Limb (tissue), 2 donors: ENCODE results near the gene SPARCL1.
"Not testable (repeated sequence)": the region's sequence is repeated elsewhere in the genome, so short reads cannot be mapped to it uniquely, and the experiment has no call there.

Source experiments
- DNase-seq, 2 donors: peaks; one replicate each; pipeline ENCODE4 v3.0.0-alpha.2; 2016; ENCODE audit errors: extremely low spot score in 2 of 2

Gene SPARCL1

DNA sequence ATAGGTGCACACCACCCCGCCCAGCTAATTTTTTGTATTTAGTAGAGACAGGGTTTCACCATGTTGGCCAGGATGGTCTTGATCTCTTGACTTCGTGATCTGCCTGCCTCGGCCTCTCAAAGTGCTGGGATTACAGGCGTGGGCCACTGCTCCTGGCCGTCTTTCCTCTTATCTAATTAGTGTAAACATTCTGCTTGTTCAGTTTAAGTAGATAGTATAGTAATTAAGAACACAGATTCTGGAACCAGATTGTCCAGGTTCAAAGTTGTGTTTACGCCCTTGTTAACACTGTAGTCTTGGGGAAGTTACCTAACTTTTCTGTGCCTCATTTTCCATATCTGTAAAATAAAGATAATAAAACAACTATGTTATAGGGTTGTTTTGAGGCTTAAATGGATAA is 82.8 kb downstream of the SPARCL1 start:
- not testable (repeated sequence) for DNase-seq

DNA sequence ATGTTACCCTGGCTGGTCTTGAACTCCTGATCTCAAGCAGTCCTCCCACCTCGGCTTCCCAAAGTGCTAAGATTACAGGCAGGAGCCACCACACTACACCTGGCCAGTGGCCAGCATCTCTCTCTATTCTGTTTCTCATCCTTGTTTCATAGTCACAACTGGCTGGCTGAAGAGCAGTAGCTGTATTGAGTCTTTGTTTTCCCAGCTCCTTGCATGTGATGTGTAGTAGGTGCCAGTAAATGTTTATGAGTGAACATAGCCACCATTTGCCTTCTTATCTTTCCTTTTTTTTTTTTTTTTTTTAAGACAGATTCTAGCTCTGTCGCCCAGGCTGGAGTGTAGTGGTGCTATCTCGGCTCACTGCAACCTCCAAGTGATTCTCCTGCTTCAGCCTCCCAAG is 83.2 kb downstream of the SPARCL1 start:
- DNase-seq: no peak

DNA sequence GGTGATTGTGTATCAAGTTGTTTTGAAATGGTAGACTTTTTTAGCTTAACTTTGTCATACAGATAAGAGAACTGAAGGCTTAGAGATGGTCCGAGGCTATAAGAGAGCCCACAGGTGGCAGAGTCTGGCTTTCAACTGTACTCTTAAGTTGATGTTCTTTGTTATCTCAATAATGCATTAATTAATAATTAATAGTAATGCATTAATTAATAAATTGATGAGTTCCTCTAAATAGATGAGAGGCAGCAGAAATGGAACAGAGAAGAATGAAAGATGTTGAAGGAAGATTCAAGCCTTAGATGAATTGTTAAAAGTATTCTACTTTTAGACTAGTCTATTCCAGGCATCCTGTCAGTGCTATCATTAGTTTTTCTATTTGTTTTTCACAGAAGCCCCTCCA is 84.4 kb downstream of the SPARCL1 start:
- no peak for DNase-seq

DNA sequence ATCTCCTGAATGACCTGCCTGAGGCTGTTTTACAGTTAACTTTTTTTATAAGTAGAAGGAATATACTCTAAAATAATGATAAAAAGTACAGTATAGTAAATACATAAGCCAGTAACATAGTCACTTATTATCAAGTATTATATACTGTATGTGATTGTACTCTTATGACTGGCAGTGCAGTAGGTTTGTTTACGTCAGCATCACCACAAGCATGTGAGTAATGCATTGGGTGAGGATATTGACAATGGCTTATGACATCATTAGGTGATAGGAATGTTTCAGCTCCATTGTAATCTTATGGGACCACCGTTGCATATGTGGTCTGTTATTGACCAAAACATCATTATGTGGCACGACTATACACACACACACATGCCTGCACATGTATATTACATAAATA is 86.3 kb downstream of the SPARCL1 start:
- DNase-seq: no peak

DNA sequence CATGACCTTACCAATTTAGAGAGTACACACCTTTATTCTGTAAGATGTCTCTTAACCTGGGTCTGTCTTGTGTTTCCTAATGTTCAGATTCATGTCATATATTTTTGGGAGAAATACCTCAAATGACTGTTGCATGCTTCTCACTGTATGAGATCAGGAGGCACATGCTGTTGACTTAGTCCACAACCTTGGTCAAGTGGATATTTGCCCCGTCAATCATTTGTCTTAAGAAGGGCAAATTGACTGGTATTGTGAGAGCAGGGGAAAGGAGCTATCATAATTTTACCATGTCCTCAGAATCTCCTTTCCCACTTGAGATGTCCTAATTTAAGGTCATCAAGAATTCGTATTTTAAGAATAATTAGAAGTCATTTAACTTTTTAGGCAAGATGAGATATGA is 95.8 kb downstream of the SPARCL1 start:
- DNase-seq: no peak

DNA sequence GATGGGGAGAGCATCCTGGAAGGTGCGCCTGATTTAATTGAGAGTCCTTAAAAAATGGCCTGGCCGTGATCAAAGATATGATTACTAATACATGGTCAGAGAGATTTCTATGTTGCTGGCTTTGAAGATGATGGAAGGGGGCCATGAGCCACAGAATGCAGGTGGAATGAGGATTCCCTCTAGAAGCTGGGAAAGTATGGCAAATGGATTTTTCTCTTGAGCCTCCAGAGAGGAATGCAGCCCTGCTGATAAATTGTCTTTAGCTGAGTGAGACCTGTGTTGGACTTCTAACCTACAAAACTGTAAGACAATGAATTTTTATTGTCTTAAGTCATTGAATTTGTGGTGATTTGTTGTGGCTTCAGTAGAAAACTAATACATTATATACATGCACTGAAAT is 99.1 kb downstream of the SPARCL1 start:
- no peak for DNase-seq

DNA sequence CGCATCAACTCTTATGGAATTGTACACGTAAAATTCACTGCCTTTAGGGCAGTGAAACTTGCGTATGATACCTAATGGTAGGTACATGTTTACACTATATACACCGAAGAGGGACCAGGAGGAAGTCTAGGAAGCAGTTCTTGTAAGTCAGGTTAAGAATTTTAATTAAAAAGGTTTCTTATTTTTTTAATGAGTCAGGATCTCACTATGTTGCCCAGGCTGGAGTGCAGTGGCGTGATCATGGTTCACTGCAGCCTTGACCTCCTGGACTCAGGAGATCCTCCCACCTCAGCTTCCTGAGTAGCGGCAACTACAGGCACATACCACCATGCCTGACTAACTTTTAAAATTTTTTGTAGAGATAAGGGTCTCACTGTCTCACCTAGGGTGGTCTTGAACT is 100.2 kb downstream of the SPARCL1 start:
- no peak for DNase-seq

DNA sequence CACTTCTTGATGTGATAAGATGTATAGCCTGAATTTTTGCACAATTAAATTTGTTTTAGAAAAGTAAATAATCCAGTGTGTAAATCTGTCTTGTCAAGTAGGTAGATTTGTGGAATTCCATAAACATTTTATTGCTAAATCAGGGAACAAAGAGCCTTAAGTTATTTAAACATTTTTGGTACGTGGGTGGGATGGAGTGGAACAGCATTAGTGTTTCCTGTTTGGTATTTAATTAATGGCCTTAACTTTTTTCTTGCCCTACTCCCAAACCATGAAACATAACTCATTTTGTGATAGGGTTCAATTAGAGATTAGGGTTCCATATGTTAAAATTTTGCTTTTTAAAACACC is 101.7 kb downstream of the SPARCL1 start:
- DNase-seq: no peak

DNA sequence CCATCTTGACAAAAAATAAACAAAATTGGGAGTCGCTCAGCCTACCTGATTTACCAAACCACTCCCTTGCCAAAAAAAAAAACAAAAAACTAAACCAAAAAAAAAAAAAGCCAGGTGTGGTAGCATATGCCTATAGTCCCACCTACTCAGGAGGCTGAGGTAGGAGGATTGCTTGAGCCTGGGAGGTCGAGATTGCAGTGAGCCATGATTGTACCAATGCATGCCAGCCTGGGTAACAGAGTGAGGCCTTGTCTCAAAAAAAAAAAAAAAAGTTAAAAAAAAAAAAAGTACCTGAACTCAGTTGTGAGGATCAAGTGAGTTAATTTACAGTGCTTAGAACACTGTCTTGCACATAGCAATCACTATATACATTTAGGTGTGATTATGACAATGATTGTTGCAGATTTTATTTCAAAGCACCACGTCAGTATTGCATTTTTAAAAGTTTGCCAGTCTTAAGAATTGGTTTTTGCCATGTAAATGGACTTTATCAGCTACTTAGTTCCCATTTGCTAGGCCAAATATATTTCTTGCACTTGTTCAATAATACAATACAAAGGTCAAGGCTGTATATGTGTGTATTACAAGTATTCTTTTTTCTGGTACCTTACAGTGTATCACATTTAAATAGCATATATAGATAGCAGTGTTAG is 102.2 kb downstream of the SPARCL1 start:
- DNase-seq: no peak

DNA sequence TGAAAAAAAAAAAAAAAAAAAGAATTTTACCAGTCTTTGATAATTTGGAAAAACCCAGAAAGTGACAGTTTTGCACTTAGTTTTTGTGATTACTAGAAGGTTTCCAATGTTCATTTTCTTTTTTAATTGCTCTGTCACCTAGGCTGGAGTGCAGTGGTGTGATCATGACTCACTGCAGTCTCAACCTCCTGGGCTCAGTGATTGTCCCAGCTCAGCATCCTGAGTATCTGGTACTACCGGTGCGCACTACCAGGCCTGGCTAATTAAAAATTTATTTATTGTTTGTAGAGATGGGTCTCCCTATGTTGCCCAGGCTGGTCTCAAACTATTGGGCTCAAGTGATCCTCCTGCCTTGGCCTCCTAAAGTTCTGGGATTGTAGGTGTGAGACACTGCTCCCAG is 103.5 kb downstream of the SPARCL1 start:
- DNase-seq: no peak

DNA sequence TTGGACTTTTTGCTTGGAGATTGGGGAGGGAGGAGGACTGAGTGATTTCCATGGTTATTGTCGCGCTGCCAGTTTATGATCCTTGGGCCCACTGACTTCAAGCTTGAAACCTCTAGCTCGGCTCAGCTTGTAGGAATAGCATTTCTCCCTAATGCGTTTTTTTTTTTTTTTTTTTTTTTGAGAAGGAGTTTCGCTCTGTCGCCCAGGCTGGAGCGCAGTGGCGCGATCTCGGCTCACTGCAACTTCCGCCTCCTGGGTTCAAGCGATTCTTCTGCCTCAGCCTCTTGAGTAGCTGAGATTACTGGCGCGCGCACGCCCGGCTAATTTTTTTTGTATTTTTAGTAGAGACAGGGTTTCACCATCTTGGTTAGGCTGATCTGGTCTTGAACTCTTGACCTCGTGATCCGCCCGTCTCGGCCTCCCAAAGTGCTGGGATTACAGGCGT is 105.1 kb downstream of the SPARCL1 start:
- DNase-seq: not testable (repeated sequence)
